Esophagus squamous epithelium (tissue), 5 donors: ENCODE results near the gene NDUFC1. TPM values are rescaled to one million over a fixed set of nuclear protein-coding genes. Genes with fewer than 3 reads are reported as not detected.

Experiments used
- DNase-seq: peaks from one replicate; lab custom pipeline; 2025; lab: John Stamatoyannopoulos, UW
- H3K27ac ChIP-seq, 4 donors: fragments of 200-600 bp; sonication (generic); one replicate each; pipeline ENCODE4 v1.5.1; 2016 to 2019; ENCODE audit warnings: mild to moderate bottlenecking in 1 of 4
- H3K27me3 ChIP-seq, 4 donors: fragments of 200-600 bp; sonication (generic); 1 replicate in 3 of 4; 2 replicates in 1 of 4; pipeline versions ENCODE4 v1.5.1 to v1.6.0; 2017 to 2021; ENCODE audit warnings: antibody characterized with exemption in 1 of 4
- H3K36me3 ChIP-seq, 3 donors: fragments of 200-600 bp; sonication (generic); one replicate each; pipeline ENCODE4 v1.5.1; 2016 to 2019
- H3K4me1 ChIP-seq, 3 donors: fragments of 200-600 bp; sonication (generic); one replicate each; pipeline ENCODE4 v1.5.1; 2017 to 2019
- H3K4me3 ChIP-seq, 4 donors: fragments of 200-600 bp; sonication (generic); 1 replicate in 3 of 4; 2 replicates in 1 of 4; pipeline ENCODE4 v1.5.1; 2016 to 2019; ENCODE audit warnings: mild to moderate bottlenecking in 2 of 4, moderate library complexity in 1 of 4
- H3K9me3 ChIP-seq, 3 donors: fragments of 200-600 bp; sonication (generic); one replicate each; pipeline ENCODE4 v1.5.1; 2016 to 2019
- CTCF ChIP-seq, 6 experiments: fragments of 450-650 bp in 4 of 6; fragments of 200-600 bp in 2 of 6; sonication (generic) in 2 of 6; IDR thresholded peaks; one replicate each; pipeline ENCODE4 v1.5.1; 2016 to 2019; ENCODE audit warnings: antibody characterized with exemption in 6 of 6, mild to moderate bottlenecking in 4 of 6, moderate library complexity in 4 of 6
- POLR2A ChIP-seq, 4 donors: fragments of 450-650 bp; IDR thresholded peaks; one replicate each; pipeline ENCODE4 v1.6.1; 2017; ENCODE audit warnings: antibody characterized with exemption in 4 of 4, mild to moderate bottlenecking in 4 of 4, moderate library complexity in 3 of 4
- WGBS, 2 donors: methylation state at CpG; one replicate each; pipeline ENCODE4 v1.1.5; 2018; 5-methylcytosine and 5-hydroxymethylcytosine counted together
- intact Hi-C: fragments of 100-400 bp; cut with DNase I; formaldehyde crosslinking; loops from one replicate; pipeline ENCODE4 v1.15.0; 2022
- total RNA-seq, 4 donors: library from RNA; depleted of rRNA; stranded (reverse); fragments of >200 nt; gene quantifications; one replicate each; pipeline ENCODE4 v1.1.0, GENCODE V29; 2016
- donor health status: DM: yes; HTN: yes; CAD: no.

The NDUFC1 gene
- total RNA-seq, 4 donors from 2014 or later = 24.6 to 57.5 (median 40.9) TPM

GRCh38 chr4:139253713-139254112, 48.6 kb downstream of the NDUFC1 start:
- intact Hi-C loops = no loop called here
- Histone ChIP-seq H3K4me1 (no peaks in the 10 kb centered on the region), H3K27me3 (no peaks in the 10 kb centered on the region), H3K36me3 (no peaks in the 10 kb centered on the region), H3K4me3 (no peak overlapping the region), H3K9me3 (no peaks in the 10 kb centered on the region), H3K27ac (no peak overlapping the region)
- 84 to 88% methylated on average over 3 of the region's 3 CpGs for WGBS, 2 donors
- TF ChIP-seq POLR2A (IDR thresholded peaks at IDR 0.05) (no peak), CTCF (IDR thresholded peaks at IDR 0.05) (no peak)
- DNase-seq = no peak

GRCh38 chr4:139253046-139253445, 49.2 kb downstream of the NDUFC1 start:
- Histone ChIP-seq H3K9me3 (no peaks in the 10 kb centered on the region), H3K36me3 (no peaks in the 10 kb centered on the region), H3K4me3 (no peak overlapping the region), H3K4me1 (no peaks in the 10 kb centered on the region), H3K27ac (no peak overlapping the region), H3K27me3 (no peaks in the 10 kb centered on the region)
- TF ChIP-seq CTCF (IDR thresholded peaks at IDR 0.05) = no peak
- TF ChIP-seq POLR2A (IDR thresholded peaks at IDR 0.05) = no peak
- intact Hi-C loops = no loop called here
- no peak for DNase-seq

GRCh38 chr4:139247700-139248238, 54.5 kb downstream of the NDUFC1 start:
- Histone ChIP-seq H3K4me3 (no peak overlapping the region), H3K4me1 (peaks cover 2 to 16% (median 4%) of the 10 kb centered on the region in 3 donors), H3K36me3 (no peaks in the 10 kb centered on the region), H3K9me3 (no peaks in the 10 kb centered on the region), H3K27ac (no peak overlapping the region), H3K27me3 (no peaks in the 10 kb centered on the region)
- DNase-seq = no peak
- no peak for TF ChIP-seq POLR2A (IDR thresholded peaks at IDR 0.05)
- no peak for TF ChIP-seq CTCF (IDR thresholded peaks at IDR 0.05)
- 69 to 79% methylated on average over 4 of the region's 4 CpGs for WGBS, 2 donors
- intact Hi-C loops = no loop called here

- peaks cover 2 to 22% (median 4%) of the 10 kb centered on the region in 3 donors for H3K4me1 ChIP-seq
- H3K4me3 ChIP-seq = no peak overlapping the region
- no peaks in the 10 kb centered on the region for H3K27me3 ChIP-seq
- no peaks in the 10 kb centered on the region for H3K9me3 ChIP-seq
- H3K36me3 ChIP-seq = no peaks in the 10 kb centered on the region
- no peak overlapping the region for H3K27ac ChIP-seq
- no peak for DNase-seq
- intact Hi-C loops = no loop called here
- TF ChIP-seq CTCF (IDR thresholded peaks at IDR 0.05) (no peak), POLR2A (IDR thresholded peaks at IDR 0.05) (no peak)
These were observed 55.0 kb downstream of the NDUFC1 start for GRCh38 chr4:139247241-139247640.

GRCh38 chr4:139246166-139246565, 56.1 kb downstream of the NDUFC1 start:
- Histone ChIP-seq H3K27me3 (no peaks in the 10 kb centered on the region), H3K36me3 (no peaks in the 10 kb centered on the region), H3K9me3 (no peaks in the 10 kb centered on the region), H3K4me1 (peaks cover 2 to 22% (median 4%) of the 10 kb centered on the region in 3 donors), H3K4me3 (no peak overlapping the region), H3K27ac (no peak overlapping the region)
- no peak for DNase-seq
- intact Hi-C loops = no loop called here
- 79% methylated on average over 3 of the region's 3 CpGs for WGBS, 2 donors
- TF ChIP-seq POLR2A (IDR thresholded peaks at IDR 0.05) (no peak), CTCF (IDR thresholded peaks at IDR 0.05) (no peak)
